ENCODE data around the gene C5orf47.

Gene C5orf47

DNA sequence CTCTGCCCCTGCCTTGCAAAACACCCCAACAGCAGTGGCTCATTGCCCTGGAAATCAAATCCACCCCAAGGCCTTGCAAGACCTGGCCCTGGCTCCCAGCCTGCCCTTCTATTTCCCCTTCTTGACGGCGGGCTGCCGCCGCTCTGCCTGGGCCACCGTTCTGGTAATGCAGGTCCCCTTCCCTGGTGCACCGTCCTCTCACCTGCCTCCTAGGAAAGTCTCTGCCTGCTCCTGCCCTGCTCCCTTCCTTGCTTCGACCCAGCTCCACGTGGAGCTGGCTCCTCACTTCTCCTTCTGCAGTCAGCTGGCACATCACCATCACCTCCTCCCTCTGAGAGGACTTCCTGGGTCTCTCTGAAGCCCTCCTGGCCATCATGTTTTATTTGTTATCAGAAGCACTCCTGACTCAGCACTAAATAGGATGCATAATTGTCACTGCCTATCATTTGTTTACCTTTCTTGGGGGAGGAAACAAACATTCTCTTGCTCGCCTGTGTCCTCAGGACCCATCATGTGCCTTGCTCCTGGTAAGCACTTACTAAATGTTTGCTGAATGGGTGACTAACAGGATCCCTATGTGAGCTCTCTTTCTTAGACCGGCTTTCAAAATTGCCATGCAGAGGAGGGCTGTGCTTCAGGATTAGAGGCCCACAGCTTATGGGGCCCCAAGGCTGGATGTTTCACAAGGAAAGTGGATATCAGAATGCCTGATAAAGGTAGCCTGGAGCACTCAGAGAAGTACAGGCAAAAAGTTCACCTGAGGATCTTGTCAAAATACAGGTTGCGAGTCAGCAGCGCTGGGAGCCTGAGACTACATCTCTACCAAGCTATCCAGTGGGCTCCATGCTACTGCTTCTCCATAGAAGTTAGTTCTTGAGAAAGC lies 19.6 kb upstream of the C5orf47 start:
- no peak overlapping the region for H3K4me2 ChIP-seq (ENCODE audit: low read depth, low read length)
- H3K9me2 ChIP-seq (replicated peaks; ENCODE audit: insufficient read depth, low read length): no peaks in the 10 kb centered on the region
- DNase-seq: no peak
- H4K20me1 ChIP-seq (ENCODE audit: insufficient read depth, low read length): no peaks in the 10 kb centered on the region
- H3K9me3 ChIP-seq (replicated peaks; ENCODE audit: insufficient read depth, low read length): no peaks in the 10 kb centered on the region
- no peak overlapping the region for H3K9ac ChIP-seq (ENCODE audit: low read length)
- no peak overlapping the region for H2AFZ ChIP-seq (ENCODE audit: low read length)
- H3K27me3 ChIP-seq (replicated peaks; ENCODE audit: insufficient read depth, low read length): no peaks in the 10 kb centered on the region
- H3K4me3 ChIP-seq (ENCODE audit: low read length): no peak overlapping the region
- no peak for TF ChIP-seq EZH2phosphoT487 (IDR thresholded peaks at IDR 0.05; ENCODE audit: low read length)
- TF ChIP-seq CTCF (IDR thresholded peaks at IDR 0.05; ENCODE audit: low read length): no peak
- no peak for TF ChIP-seq EZH2 (optimal IDR thresholded peaks at IDR 0.05; ENCODE audit: low read depth, low read length)
- H3K36me3 ChIP-seq (replicated peaks; ENCODE audit: insufficient read depth, low read length): no peaks in the 10 kb centered on the region
- peaks cover 15% of the 10 kb centered on the region for H3K4me1 ChIP-seq (ENCODE audit: low read length)
- H3K27ac ChIP-seq (ENCODE audit: low read length): no peak overlapping the region
- no peaks in the 10 kb centered on the region for H3K79me2 ChIP-seq (ENCODE audit: low read length)
- H3F3A ChIP-seq (ENCODE audit: insufficient read depth, low read length): 0 out of 2 replicates have a peak, but pooled peaks cover 4% of the 10 kb centered on the region

- Histone ChIP-seq H3K9ac (ENCODE audit: low read length) (no peak overlapping the region), H2AFZ (ENCODE audit: low read length) (0 out of 2 replicates have a peak overlapping the region, but pooled peaks have one; percentile 23), H3K36me3 (replicated peaks; ENCODE audit: insufficient read depth, low read length) (no peaks in the 10 kb centered on the region), H3K79me2 (ENCODE audit: low read length) (no peaks in the 10 kb centered on the region), H3K27ac (ENCODE audit: low read length) (no peak overlapping the region), H3K27me3 (replicated peaks; ENCODE audit: insufficient read depth, low read length) (no peaks in the 10 kb centered on the region), H3K4me2 (ENCODE audit: low read depth, low read length) (no peak overlapping the region), H3K9me3 (replicated peaks; ENCODE audit: insufficient read depth, low read length) (no peaks in the 10 kb centered on the region), H4K20me1 (ENCODE audit: insufficient read depth, low read length) (no peaks in the 10 kb centered on the region), H3K4me3 (ENCODE audit: low read length) (no peak overlapping the region), H3F3A (ENCODE audit: insufficient read depth, low read length) (no peaks in the 10 kb centered on the region), H3K4me1 (ENCODE audit: low read length) (peaks cover 15% of the 10 kb centered on the region), H3K9me2 (replicated peaks; ENCODE audit: insufficient read depth, low read length) (no peaks in the 10 kb centered on the region)
- TF ChIP-seq EZH2phosphoT487 (IDR thresholded peaks at IDR 0.05; ENCODE audit: low read length) (no peak), CTCF (IDR thresholded peaks at IDR 0.05; ENCODE audit: low read length) (peak; percentile 33), EZH2 (optimal IDR thresholded peaks at IDR 0.05; ENCODE audit: low read depth, low read length) (no peak)
- no peak for DNase-seq
Observed at GRCh38 chr5:173970878-173971650, 17.9 kb upstream of the C5orf47 start.

DNA sequence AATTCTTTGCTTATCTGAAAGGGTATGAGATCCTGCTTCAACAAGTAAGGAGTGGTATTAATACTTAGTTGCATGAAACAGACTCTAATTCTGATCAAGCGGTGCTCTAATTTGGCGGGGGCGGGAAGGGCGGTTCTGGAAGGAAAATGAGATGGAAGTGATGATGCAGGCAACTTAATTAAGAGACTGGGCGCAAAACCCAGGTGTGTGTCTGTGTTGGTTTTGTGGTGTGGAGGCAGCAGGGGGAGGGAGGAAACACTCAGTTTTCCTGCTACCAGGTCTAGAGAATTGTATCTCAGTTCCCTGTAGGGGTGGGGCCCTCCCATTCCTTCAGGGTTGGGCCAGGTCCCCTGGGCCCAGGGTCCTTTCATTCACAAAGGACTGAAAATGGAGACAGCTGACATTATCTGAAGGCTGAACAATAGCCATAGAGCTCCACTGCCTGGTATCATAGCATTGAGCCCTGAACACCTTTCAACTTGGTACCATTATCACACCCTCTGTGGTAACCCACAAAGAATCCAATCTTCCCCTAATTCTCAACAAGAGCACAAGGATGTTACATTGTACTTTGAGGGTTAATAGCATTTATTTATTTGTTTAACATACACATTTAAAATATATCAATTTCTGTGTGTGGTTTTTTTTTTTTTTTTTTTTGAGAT lies 17.2 kb upstream of the C5orf47 start:
- DNase-seq: no peak
- Histone ChIP-seq H3F3A (ENCODE audit: insufficient read depth, low read length) (no peaks in the 10 kb centered on the region), H3K9me3 (replicated peaks; ENCODE audit: insufficient read depth, low read length) (no peaks in the 10 kb centered on the region), H3K9ac (ENCODE audit: low read length) (no peak overlapping the region), H3K36me3 (replicated peaks; ENCODE audit: insufficient read depth, low read length) (no peaks in the 10 kb centered on the region), H4K20me1 (ENCODE audit: insufficient read depth, low read length) (no peaks in the 10 kb centered on the region), H3K9me2 (replicated peaks; ENCODE audit: insufficient read depth, low read length) (no peaks in the 10 kb centered on the region), H3K4me1 (ENCODE audit: low read length) (peaks cover 15% of the 10 kb centered on the region), H3K79me2 (ENCODE audit: low read length) (no peaks in the 10 kb centered on the region), H2AFZ (ENCODE audit: low read length) (0 out of 2 replicates have a peak overlapping the region, but pooled peaks have one; percentile 23), H3K27ac (ENCODE audit: low read length) (peak overlapping the region; percentile 7; the same call in 1 of the 2 replicates), H3K27me3 (replicated peaks; ENCODE audit: insufficient read depth, low read length) (no peaks in the 10 kb centered on the region), H3K4me3 (ENCODE audit: low read length) (no peak overlapping the region), H3K4me2 (ENCODE audit: low read depth, low read length) (peak overlapping the region; percentile 2; the same call in 1 of the 2 replicates)
- TF ChIP-seq EZH2phosphoT487 (IDR thresholded peaks at IDR 0.05; ENCODE audit: low read length): no peak
- TF ChIP-seq EZH2 (optimal IDR thresholded peaks at IDR 0.05; ENCODE audit: low read depth, low read length): no peak
- TF ChIP-seq CTCF (IDR thresholded peaks at IDR 0.05; ENCODE audit: low read length): no peak
